Colonic mucosa (tissue), 4 donors: ENCODE data around the gene SLC35E1. TPM values are rescaled to one million over a fixed set of nuclear protein-coding genes. Genes with fewer than 3 reads are reported as not detected.

Experiments
- DNase-seq: peaks from one replicate; pipeline ENCODE4 v3.0.0-alpha.2; 2020
- H3K27ac ChIP-seq: fragments of 200-600 bp; one replicate; pipeline ENCODE4 v1.8.0; 2021
- H3K27me3 ChIP-seq: fragments of 200-600 bp; one replicate; pipeline ENCODE4 v1.8.0; 2021
- H3K36me3 ChIP-seq: fragments of 200-600 bp; one replicate; pipeline ENCODE4 v1.8.0; 2021
- H3K4me1 ChIP-seq: fragments of 200-600 bp; one replicate; pipeline ENCODE4 v1.8.0; 2021; ENCODE audit warnings: mild to moderate bottlenecking
- H3K4me3 ChIP-seq: fragments of 200-600 bp; one replicate; pipeline ENCODE4 v1.8.0; 2021
- H3K9ac ChIP-seq, 2 donors: one replicate each; pipeline ENCODE4 v1.7.0; 2013; ENCODE audit warnings: control low read depth in 2 of 2, low read depth in 2 of 2, low read length in 2 of 2
- H3K9me3 ChIP-seq: fragments of 200-600 bp; one replicate; pipeline ENCODE4 v1.8.0; 2021
- intact Hi-C: fragments of 100-400 bp; cut with DNase I; formaldehyde crosslinking; loops from one replicate; pipeline ENCODE4 v1.14.1; 2022
- total RNA-seq, 2 donors: library from RNA; stranded (reverse); fragmentation: NEBNext Ultra II Directional in 1 of 2; extraction: Animal tissue kit (Norgen Biotek cat#: 25700) in 1 of 2; gene quantifications; one replicate each; pipeline ENCODE4 v1.2.1, GENCODE V29; 2021
- TF ChIP-seq, protein P1 (sequence below): fragments of 200-600 bp; IDR thresholded peaks from one replicate; pipeline ENCODE4 v1.8.0; 2022; ENCODE audit warnings: antibody characterized with exemption, mild to moderate bottlenecking
- donor health status: healthy.
- donor health status: DM: no; HTN: no; CAD: no.
- donor health status: DM: no; HTN: no; CAD: no.

Gene SLC35E1
- total RNA-seq, 2 donors from 2014 or later, result 44.4 to 47.7 TPM

- H3K36me3 ChIP-seq, result no peaks in the 10 kb centered on the region
- H3K27me3 ChIP-seq, result no peaks in the 10 kb centered on the region
- TF ChIP-seq, protein P1, sequence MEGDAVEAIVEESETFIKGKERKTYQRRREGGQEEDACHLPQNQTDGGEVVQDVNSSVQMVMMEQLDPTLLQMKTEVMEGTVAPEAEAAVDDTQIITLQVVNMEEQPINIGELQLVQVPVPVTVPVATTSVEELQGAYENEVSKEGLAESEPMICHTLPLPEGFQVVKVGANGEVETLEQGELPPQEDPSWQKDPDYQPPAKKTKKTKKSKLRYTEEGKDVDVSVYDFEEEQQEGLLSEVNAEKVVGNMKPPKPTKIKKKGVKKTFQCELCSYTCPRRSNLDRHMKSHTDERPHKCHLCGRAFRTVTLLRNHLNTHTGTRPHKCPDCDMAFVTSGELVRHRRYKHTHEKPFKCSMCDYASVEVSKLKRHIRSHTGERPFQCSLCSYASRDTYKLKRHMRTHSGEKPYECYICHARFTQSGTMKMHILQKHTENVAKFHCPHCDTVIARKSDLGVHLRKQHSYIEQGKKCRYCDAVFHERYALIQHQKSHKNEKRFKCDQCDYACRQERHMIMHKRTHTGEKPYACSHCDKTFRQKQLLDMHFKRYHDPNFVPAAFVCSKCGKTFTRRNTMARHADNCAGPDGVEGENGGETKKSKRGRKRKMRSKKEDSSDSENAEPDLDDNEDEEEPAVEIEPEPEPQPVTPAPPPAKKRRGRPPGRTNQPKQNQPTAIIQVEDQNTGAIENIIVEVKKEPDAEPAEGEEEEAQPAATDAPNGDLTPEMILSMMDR, result no peak
- no peaks in the 10 kb centered on the region for H3K9me3 ChIP-seq
- intact Hi-C loops, result no loop called here
- H3K4me3 ChIP-seq, result no peak overlapping the region
- no peak for DNase-seq
- H3K4me1 ChIP-seq, result no peaks in the 10 kb centered on the region
- no peak overlapping the region for H3K9ac ChIP-seq
- no peak overlapping the region for H3K27ac ChIP-seq
Measured at GRCh38 chr19:16504271-16504670, 67.9 kb downstream of the SLC35E1 start.

Other genes with a start within 250 kb of the SLC35E1 start
- 10 to 100 TPM; 12.9 to 18.7 TPM for gene KLF2, start 247.6 kb downstream of the SLC35E1 start, total RNA-seq
- 10 to 100 TPM; 33.4 to 46.0 TPM for gene EPS15L1, start 100.4 kb downstream of the SLC35E1 start, total RNA-seq
- gene CALR3, start 76.2 kb downstream of the SLC35E1 start, total RNA-seq, result not detected
- 1 to 10 TPM; 2.4 to 3.2 TPM for gene C19orf44, start 76.0 kb downstream of the SLC35E1 start, total RNA-seq
- 10 to 100 TPM; 35.2 to 54.0 TPM for gene CHERP, start 30.0 kb downstream of the SLC35E1 start, total RNA-seq
- 10 to 100 TPM; 10.0 to 11.9 TPM for gene MED26, start 55.8 kb upstream of the SLC35E1 start, total RNA-seq
- gene SMIM7, start 87.7 kb upstream of the SLC35E1 start, total RNA-seq, result 10 to 100 TPM; 58.2 to 64.8 TPM
- 1 to 10 TPM; 4.2 to 4.4 TPM for gene TMEM38A, start 88.7 kb upstream of the SLC35E1 start, total RNA-seq
- gene NWD1, start 147.4 kb upstream of the SLC35E1 start, total RNA-seq, result under 1 TPM; 0.20 to 0.27 TPM